Fibroblast of villous mesenchyme (primary cell): Measurements from ENCODE around the gene PAFAH1B2. TPM values are rescaled to one million over a fixed set of nuclear protein-coding genes. Genes with fewer than 3 reads are reported as not detected.
A peak's percentile ranks its signal among the peaks of the same experiment; 100 is the strongest.

Experiments
- DNase-seq: peaks from one replicate; pipeline ENCODE4 v3.0.0-alpha.2; 2010; ENCODE audit warnings: low read depth
- H3K4me3 ChIP-seq: 2 replicates; pipeline ENCODE4 v1.5.1; 2011; ENCODE audit warnings: low read depth, mild to moderate bottlenecking, low read length
- CTCF ChIP-seq: IDR thresholded peaks from 2 replicates; pipeline ENCODE4 v1.5.1; 2012; ENCODE audit warnings: low read depth, mild to moderate bottlenecking, low read length; ENCODE audit not compliant: insufficient read depth
- total RNA-seq: library from RNA; depleted of rRNA; stranded (reverse); fragments of >200 nt; gene quantifications from 2 replicates; pipeline ENCODE4 v1.2.3, GENCODE V29; 2012

The PAFAH1B2 gene
- total RNA-seq, 1 donor = 200 TPM

DNA sequence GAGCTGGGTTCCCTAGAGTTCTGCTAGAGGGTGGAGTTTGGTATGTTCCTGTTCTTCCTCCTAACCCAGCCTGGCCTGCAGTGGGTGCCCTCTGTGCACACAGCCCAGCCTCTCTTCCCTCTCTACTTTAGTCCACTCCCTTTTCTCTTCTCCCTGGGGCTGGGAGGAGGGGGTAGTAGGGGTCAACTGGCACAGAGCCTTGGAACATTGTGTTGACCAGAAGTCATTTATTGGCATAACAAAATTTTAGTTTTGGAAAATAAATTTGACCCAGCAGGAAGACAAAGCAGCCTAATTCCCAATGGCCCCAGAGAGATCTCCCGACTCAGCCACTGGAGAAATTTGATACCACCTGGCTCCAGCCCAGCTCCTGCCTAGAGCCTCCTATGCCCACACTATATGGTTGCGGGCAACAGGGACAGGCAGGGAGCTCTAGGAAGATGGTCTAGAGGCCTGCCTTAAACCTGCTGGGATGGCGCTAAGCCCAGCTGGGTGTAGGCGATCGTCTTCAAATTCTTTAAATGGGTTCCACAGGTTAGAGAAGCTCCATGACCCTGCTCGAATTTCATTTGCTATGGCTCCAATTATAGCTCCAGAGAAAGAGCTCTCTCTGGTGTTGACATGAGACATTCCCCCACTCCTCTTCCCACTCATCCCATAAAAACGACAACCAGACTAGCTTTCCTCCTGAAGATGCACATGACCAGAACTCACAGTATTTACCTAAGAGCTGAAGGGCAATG, 77.9 kb downstream of the PAFAH1B2 start:
- H3K4me3 ChIP-seq = no peak overlapping the region
- no peak for TF ChIP-seq CTCF
- peak; percentile 89 for DNase-seq

GRCh38 chr11:117222991-117223740, 79.1 kb downstream of the PAFAH1B2 start:
- DNase-seq = no peak
- no peak overlapping the region for H3K4me3 ChIP-seq
- no peak for TF ChIP-seq CTCF

DNA sequence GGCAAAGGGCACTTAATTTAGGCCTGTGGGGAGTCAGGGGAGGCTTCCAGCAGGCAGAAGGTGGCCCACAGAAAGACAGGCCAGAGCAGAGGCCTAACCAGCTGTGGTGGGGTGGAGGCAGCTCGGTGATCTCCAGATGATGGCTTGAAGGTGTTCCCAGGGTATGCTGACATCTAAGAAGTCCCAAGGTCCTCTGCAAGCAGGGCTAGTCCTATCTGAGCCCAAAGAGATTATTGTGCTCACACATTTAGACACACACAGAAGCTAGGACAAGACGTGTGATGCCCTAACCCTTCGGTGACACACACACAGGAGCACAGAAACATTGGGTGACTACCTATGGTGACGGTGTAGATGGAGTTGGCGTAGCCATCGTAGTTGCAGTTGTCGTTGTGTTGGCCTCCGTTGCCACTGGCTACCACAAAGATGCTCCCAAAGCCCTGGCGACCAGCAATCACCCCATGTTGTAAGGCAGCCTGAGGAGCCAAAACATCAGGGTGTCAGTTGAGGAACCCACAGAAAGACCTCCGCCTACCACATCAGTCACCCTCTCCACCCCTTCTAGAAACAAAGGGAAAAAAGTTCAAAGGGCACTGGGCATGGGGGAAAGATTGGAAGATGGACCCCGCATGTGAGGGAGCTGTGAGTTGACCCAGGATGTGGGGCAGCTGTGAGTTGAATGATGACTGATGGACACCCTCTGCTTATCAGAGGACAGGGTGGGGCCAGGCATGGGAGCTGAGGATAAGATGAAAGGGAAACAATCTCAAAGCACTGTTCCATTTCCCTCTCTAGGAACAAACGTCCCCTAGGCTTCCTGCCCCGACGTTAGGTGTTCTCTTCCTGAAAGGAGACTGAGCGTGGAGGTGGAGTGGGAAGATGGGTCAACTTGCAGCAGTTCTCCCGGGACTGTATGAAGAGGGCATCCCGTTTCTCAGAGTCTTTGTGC, 79.9 kb downstream of the PAFAH1B2 start:
- no peak overlapping the region for H3K4me3 ChIP-seq
- no peak for DNase-seq
- TF ChIP-seq CTCF = no peak

DNA sequence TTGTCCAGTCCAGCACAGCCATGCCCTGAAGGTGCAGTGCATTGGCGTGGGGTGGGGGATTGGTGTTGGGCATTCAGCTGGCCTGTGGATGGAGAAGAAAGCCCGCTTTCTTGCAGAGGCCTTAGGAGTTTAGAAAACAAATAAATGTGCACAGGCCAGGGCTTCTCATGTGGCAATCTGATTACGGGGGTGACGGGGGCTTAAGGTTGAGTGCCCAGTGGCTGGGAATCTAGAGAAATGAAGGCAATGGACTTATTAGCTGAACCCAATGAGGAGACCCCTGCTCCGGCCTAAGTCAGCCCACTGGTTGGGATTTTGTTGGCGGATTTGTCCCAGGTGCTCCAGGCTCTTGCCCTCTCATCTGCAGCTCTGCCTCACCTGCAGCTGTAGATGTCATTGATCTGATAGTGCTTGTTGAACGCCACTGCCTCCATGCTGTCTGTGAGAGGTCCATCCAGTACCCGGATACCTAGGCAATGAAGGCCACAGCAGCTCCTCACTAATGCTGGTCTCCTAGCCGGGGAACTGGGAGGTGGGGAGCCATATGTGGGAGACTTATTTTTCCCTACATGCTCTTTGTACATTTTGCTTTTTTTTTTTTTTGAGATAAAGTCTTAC, 81.6 kb downstream of the PAFAH1B2 start:
- no peak for DNase-seq

More for the DNA sequence above, 81.6 kb downstream of the PAFAH1B2 start:
- no peak for TF ChIP-seq CTCF
- H3K4me3 ChIP-seq = no peak overlapping the region

Other genes with a start within 250 kb of the PAFAH1B2 start
- 14.2 TPM in 2 replicates for gene SIK3, start 45.9 kb upstream of the PAFAH1B2 start, total RNA-seq
- gene SIDT2, start 34.5 kb downstream of the PAFAH1B2 start, total RNA-seq = 23.5 and 24.2 TPM in 2 replicates
- 4,185 and 5,577 TPM in 2 replicates for gene TAGLN, start 55.1 kb downstream of the PAFAH1B2 start, total RNA-seq
- gene PCSK7, start 87.8 kb downstream of the PAFAH1B2 start, total RNA-seq = 44.5 and 60.0 TPM in 2 replicates
- gene RNF214, start 88.4 kb downstream of the PAFAH1B2 start, total RNA-seq = 11.6 and 14.2 TPM in 2 replicates
- gene BACE1-AS, start 147.1 kb downstream of the PAFAH1B2 start, total RNA-seq = 2.6 and 3.5 TPM in 2 replicates
- gene BACE1, start 172.0 kb downstream of the PAFAH1B2 start, total RNA-seq = 28.0 and 31.5 TPM in 2 replicates
- 30.3 and 33.7 TPM in 2 replicates for gene CEP164, start 183.6 kb downstream of the PAFAH1B2 start, total RNA-seq